ENCODE data around the gene INF2. TPM values are rescaled to one million over a fixed set of nuclear protein-coding genes. Genes with fewer than 3 reads are reported as not detected.

The INF2 gene
- total RNA-seq, 2 donors from 2014 or later = 21.9 to 43.5 TPM

DNA sequence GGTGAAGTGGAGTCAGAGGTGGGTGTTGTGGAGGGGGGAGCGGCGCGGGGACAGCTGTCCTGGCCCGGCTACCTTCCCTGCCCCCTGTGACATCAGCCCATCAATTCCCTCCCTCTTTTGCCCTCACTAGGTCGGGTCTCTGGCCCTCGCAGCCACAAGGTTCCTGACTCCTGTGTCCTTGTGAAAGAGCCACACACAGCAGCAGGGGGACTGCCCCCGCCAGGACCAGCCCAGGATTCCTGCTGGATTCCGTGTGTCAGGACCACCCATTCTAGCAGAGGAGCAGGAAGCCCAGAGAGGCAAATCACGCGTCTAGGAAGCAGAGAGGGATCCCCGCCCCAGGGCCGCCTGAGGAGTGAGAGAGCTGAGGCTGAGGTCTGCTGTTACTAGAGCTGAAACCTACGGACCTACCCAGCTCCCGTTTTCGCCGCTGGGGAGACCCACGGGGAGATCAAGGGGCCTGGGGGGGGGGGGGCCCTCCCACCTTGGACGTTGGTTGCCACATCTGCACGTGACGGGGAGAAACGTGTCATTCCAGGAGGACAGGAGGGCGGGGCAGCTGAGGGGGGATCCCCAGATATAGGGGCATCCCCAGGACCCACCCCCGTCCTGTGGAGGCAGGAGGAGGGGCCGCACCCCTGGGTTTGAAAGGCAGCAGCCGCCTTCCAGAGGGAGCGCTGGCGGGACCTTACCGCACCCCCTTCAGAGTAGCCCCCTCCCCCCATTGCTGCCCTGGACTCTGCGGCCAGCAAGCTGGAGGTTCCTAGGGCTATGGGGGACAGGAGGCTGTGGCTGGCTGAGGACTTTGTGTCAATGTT is 12.5 kb upstream of the INF2 start:
- peaks cover 0 to 52% of the 10 kb centered on the region in 2 donors for H3K4me1 ChIP-seq
- H3K36me3 ChIP-seq = no peaks in the 10 kb centered on the region
- no peak for TF ChIP-seq CTCF (IDR thresholded peaks at IDR 0.05)
- no peaks in the 10 kb centered on the region for H3K27me3 ChIP-seq
- peak overlapping the region in 1 of 2 donors; percentile 57 for H3K4me3 ChIP-seq
- no peaks in the 10 kb centered on the region for H3K9me3 ChIP-seq
- DNase-seq (ENCODE audit: low spot score) = no peak
- peak overlapping the region; percentile 79 to 84 for H3K27ac ChIP-seq

- Histone ChIP-seq H3K36me3 (no peaks in the 10 kb centered on the region), H3K27me3 (no peaks in the 10 kb centered on the region), H3K27ac (peak overlapping the region; percentile 79 to 84), H3K9me3 (no peaks in the 10 kb centered on the region), H3K4me1 (peaks cover 0 to 60% of the 10 kb centered on the region in 2 donors), H3K4me3 (peak overlapping the region; percentile 49 to 57)
- no peak for TF ChIP-seq CTCF (IDR thresholded peaks at IDR 0.05)
- no peak for DNase-seq (ENCODE audit: low spot score)
These were observed 11.7 kb upstream of the INF2 start for GRCh38 chr14:104677512-104678332.

DNA sequence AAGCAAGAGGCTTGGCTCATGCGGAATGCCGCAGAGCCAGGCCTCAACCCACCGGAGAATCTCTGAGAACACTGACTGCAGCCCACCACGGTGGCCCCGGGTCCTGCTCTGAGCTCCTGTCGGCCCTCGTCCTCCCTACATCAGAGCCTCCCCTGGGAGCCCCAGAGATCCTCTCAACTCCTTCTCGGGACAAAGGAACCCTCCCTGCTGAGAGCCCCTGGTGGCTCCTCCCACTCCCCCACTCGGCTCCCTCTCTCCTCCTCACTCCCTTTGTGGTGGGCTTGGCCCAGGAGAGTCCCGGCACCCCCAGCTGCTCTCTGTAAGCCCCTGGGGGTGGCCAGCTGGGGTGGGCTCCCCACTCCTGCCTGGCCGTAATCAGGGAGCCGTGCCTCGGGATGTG is 11.1 kb upstream of the INF2 start:
- no peak for DNase-seq (ENCODE audit: low spot score)
- peaks cover 0 to 65% of the 10 kb centered on the region in 2 donors for H3K4me1 ChIP-seq
- no peaks in the 10 kb centered on the region for H3K27me3 ChIP-seq
- no peaks in the 10 kb centered on the region for H3K9me3 ChIP-seq
- H3K27ac ChIP-seq = peak overlapping the region; percentile 79 to 84
- H3K4me3 ChIP-seq = peak overlapping the region; percentile 49 to 57
- TF ChIP-seq CTCF (IDR thresholded peaks at IDR 0.05) = no peak
- no peaks in the 10 kb centered on the region for H3K36me3 ChIP-seq

GRCh38 chr14:104678901-104679705 is 10.3 kb upstream of the INF2 start:
- no peak overlapping the region for H3K4me3 ChIP-seq
- peak overlapping the region; percentile 79 to 84 for H3K27ac ChIP-seq
- H3K9me3 ChIP-seq = no peaks in the 10 kb centered on the region
- H3K27me3 ChIP-seq = no peaks in the 10 kb centered on the region
- TF ChIP-seq CTCF (IDR thresholded peaks at IDR 0.05) = no peak
- no peaks in the 10 kb centered on the region for H3K36me3 ChIP-seq
- no peak for DNase-seq (ENCODE audit: low spot score)
- H3K4me1 ChIP-seq = peaks cover 0 to 65% of the 10 kb centered on the region in 2 donors

- H3K9me3 ChIP-seq = no peaks in the 10 kb centered on the region
- H3K27me3 ChIP-seq = no peaks in the 10 kb centered on the region
- no peak for TF ChIP-seq CTCF (IDR thresholded peaks at IDR 0.05)
- no peak for DNase-seq (ENCODE audit: low spot score)
- peaks cover 0 to 65% of the 10 kb centered on the region in 2 donors for H3K4me1 ChIP-seq
- H3K36me3 ChIP-seq = no peaks in the 10 kb centered on the region
- H3K27ac ChIP-seq = peak overlapping the region; percentile 73 to 84
- H3K4me3 ChIP-seq = no peak overlapping the region
These were observed 9.2 kb upstream of the INF2 start for GRCh38 chr14:104680056-104680805.
